IMR-90 (cell line): ENCODE data around the gene BCAS1. TPM values are rescaled to one million over a fixed set of nuclear protein-coding genes. Genes with fewer than 3 reads are reported as not detected.

ENCODE experiments used
- ATAC-seq: fragments of 200-7000 bp; cut with Tn5 transposase; 2 replicates; pipeline ENCODE4 v1.9.1; 2020; ENCODE audit warnings: low read depth, mild to moderate bottlenecking, moderate library complexity
- BruUV-seq: library from RNA; stranded (reverse); fragments of 400-500 nt; replicated peaks from 2 replicates; lab custom pipeline; 2021; lab: Mats Ljungman, UMichigan
- CTCF ChIA-PET: fragments of 300-600 bp; formaldehyde crosslinking; extraction: SDS; loops from one replicate; lab custom pipeline; 2021; ENCODE audit warnings: antibody characterized with exemption; lab: Yijun Ruan, JAX
- POLR2A ChIA-PET: fragments of 300-600 bp; sonication (Branson Sonifier 250); formaldehyde crosslinking; loops from one replicate; lab custom pipeline; 2022; ENCODE audit warnings: antibody characterized with exemption; ENCODE audit not compliant: unreplicated experiment; lab: Charles Lee
- DNase-seq: peaks from one replicate; pipeline ENCODE4 v3.0.0; 2013
- H2AFZ ChIP-seq: replicated peaks from 2 replicates; pipeline ENCODE3; 2013; ENCODE audit warnings: low read length, mild to moderate bottlenecking; ENCODE audit not compliant: poor library complexity
- H2AK5ac ChIP-seq: 2 replicates; pipeline ENCODE4 v1.6.1; 2013; ENCODE audit warnings: low read depth, low read length, inconsistent platforms
- H2AK9ac ChIP-seq: replicated peaks from 2 replicates; pipeline ENCODE3; 2013; ENCODE audit warnings: mild to moderate bottlenecking, low read depth, low read length, moderate library complexity; ENCODE audit not compliant: poor library complexity
- H2BK120ac ChIP-seq: 2 replicates; pipeline ENCODE4 v1.6.1; 2013; ENCODE audit warnings: low read depth, low read length, inconsistent platforms
- H2BK15ac ChIP-seq: 3 replicates; pipeline ENCODE4 v1.6.1; 2013; ENCODE audit warnings: low read depth, low read length, inconsistent platforms
- H2BK20ac ChIP-seq: 2 replicates; pipeline ENCODE4 v1.6.1; 2013; ENCODE audit warnings: low read depth, mild to moderate bottlenecking, inconsistent platforms, low read length, moderate library complexity
- H2BK5ac ChIP-seq: 2 replicates; pipeline ENCODE4 v1.6.1; 2013; ENCODE audit warnings: mild to moderate bottlenecking, low read depth, low read length, inconsistent platforms; ENCODE audit not compliant: poor library complexity, severe bottlenecking
- H3K14ac ChIP-seq: replicated peaks from 2 replicates; pipeline ENCODE4 v1.6.1; 2013; ENCODE audit warnings: low read depth, low read length, inconsistent platforms
- H3K18ac ChIP-seq: 2 replicates; pipeline ENCODE4 v1.6.1; 2013; ENCODE audit warnings: low read depth, low read length, control low read depth
- H3K23ac ChIP-seq: 2 replicates; pipeline ENCODE4 v1.6.1; 2013; ENCODE audit warnings: low read depth, low read length, inconsistent platforms
- H3K27ac ChIP-seq: 2 replicates; pipeline ENCODE4 v1.5.1; 2013; ENCODE audit warnings: mild to moderate bottlenecking, control low read depth, low read length; ENCODE audit not compliant: insufficient read depth
- H3K27me3 ChIP-seq: 2 replicates; pipeline ENCODE4 v1.6.1; 2013; ENCODE audit warnings: low read length; ENCODE audit not compliant: control insufficient read depth, insufficient read depth
- H3K36me3 ChIP-seq: 2 replicates; pipeline ENCODE4 v1.6.1; 2013; ENCODE audit warnings: low read length, mixed read lengths; ENCODE audit not compliant: control insufficient read depth, insufficient read depth
- H3K4ac ChIP-seq: 2 replicates; pipeline ENCODE4 v1.6.1; 2013; ENCODE audit warnings: low read depth, low read length, inconsistent platforms
- H3K4me1 ChIP-seq: 2 replicates; pipeline ENCODE4 v1.6.1; 2013; ENCODE audit warnings: low read length, mixed read lengths; ENCODE audit not compliant: control insufficient read depth, insufficient read depth
- H3K4me2 ChIP-seq: 2 replicates; pipeline ENCODE4 v1.6.1; 2013; ENCODE audit warnings: low read depth, mild to moderate bottlenecking, control low read depth, low read length, moderate library complexity
- H3K4me3 ChIP-seq: 2 replicates; pipeline ENCODE4 v1.5.1; 2013; ENCODE audit warnings: low read depth, mild to moderate bottlenecking, control low read depth, low read length, moderate library complexity; ENCODE audit not compliant: insufficient read depth
- H3K56ac ChIP-seq: 2 replicates; pipeline ENCODE4 v1.6.1; 2013; ENCODE audit warnings: low read length, inconsistent platforms; ENCODE audit not compliant: insufficient read depth; ENCODE audit errors: extremely low read depth
- H3K79me1 ChIP-seq, 2 experiments: 2 replicates each; pipeline ENCODE4 v1.6.1; 2013; ENCODE audit warnings: low read length in 2 of 2, inconsistent platforms in 1 of 2, low read depth in 1 of 2
- H3K9ac ChIP-seq: 2 replicates; pipeline ENCODE4 v1.6.1; 2013; ENCODE audit warnings: low read depth, low read length, control low read depth
- H3K9me1 ChIP-seq: 2 replicates; pipeline ENCODE4 v1.6.1; 2013; ENCODE audit warnings: low read length, inconsistent platforms; ENCODE audit not compliant: insufficient read depth
- H3K9me3 ChIP-seq: 2 replicates; pipeline ENCODE4 v1.6.1; 2013; ENCODE audit warnings: low read length; ENCODE audit not compliant: control insufficient read depth, insufficient read depth
- H4K20me1 ChIP-seq: 2 replicates; pipeline ENCODE4 v1.6.1; 2013; ENCODE audit warnings: low read length, inconsistent platforms; ENCODE audit not compliant: insufficient read depth
- H4K5ac ChIP-seq: 2 replicates; pipeline ENCODE4 v1.6.1; 2013; ENCODE audit warnings: mild to moderate bottlenecking, low read depth, low read length, control low read depth
- H4K8ac ChIP-seq, 2 experiments: 2 replicates each; pipeline ENCODE4 v1.6.1; 2013; ENCODE audit warnings: low read depth in 2 of 2, low read length in 2 of 2, control low read depth in 1 of 2, inconsistent platforms in 1 of 2
- H4K91ac ChIP-seq: 2 replicates; pipeline ENCODE4 v1.6.1; 2013; ENCODE audit warnings: low read depth, low read length, inconsistent platforms; ENCODE audit not compliant: insufficient read depth
- ELK1 ChIP-seq: fragments of 150-350 bp; IDR thresholded peaks from 2 replicates; pipeline ENCODE4 v1.6.1; 2016; ENCODE audit warnings: low read depth, mild to moderate bottlenecking, low read length, moderate library complexity, borderline replicate concordance
- MAFK ChIP-seq: IDR thresholded peaks from 2 replicates; pipeline ENCODE4 v1.6.1; 2012; ENCODE audit warnings: low read depth, low read length, improper control_type of control experiment
- NFE2L2 ChIP-seq: fragments of 150-350 bp; IDR thresholded peaks from 2 replicates; pipeline ENCODE4 v1.6.1; 2016; ENCODE audit warnings: low read depth, mild to moderate bottlenecking, low read length
- WGBS, 2 experiments: methylation state at CpG; one replicate each; pipeline versions ENCODE4 v1.1.5 to v1.1.7; 2013; ENCODE audit warnings: missing lambda C conversion rate in 2 of 2; ENCODE audit not compliant: insufficient read length in 1 of 2; ENCODE audit errors: extremely low coverage in 2 of 2; 5-methylcytosine and 5-hydroxymethylcytosine counted together
- dilution Hi-C: fragments of 300-500 bp; cut with HindIII; formaldehyde crosslinking; loops from one replicate; pipeline ENCODE4 v1.14.3; 2018; ENCODE audit warnings: low sequenced_read_pairs; ENCODE audit not compliant: unreplicated experiment
- in situ Hi-C: fragments of 300-500 bp; cut with MboI; formaldehyde crosslinking; loops from 3 replicates; pipeline ENCODE4 v1.14.3; 2019; ENCODE audit warnings: low sequenced_read_pairs, inconsistent platforms, mixed read lengths
- intact Hi-C: fragments of 100-400 bp; cut with micrococcal nuclease; formaldehyde crosslinking; loops from 2 replicates; pipeline ENCODE4 v1.10.0; 2022
- polyA plus RNA-seq, 3 experiments: library from polyadenylated mRNA; depleted of rRNA; stranded (reverse); fragments of >200 nt; gene quantifications; 2 replicates each; pipeline ENCODE4 v1.2.3, GENCODE V29; 2012; ENCODE audit warnings: low replicate concordance in 1 of 3
- total RNA-seq: library from RNA; depleted of rRNA; stranded (reverse); fragments of >200 nt; gene quantifications from 2 replicates; pipeline ENCODE4 v1.2.3, GENCODE V29; 2012

Gene BCAS1
- total and polyA plus RNA-seq, 2 of the 4 experiments (the other 2 are of a cell fraction): under 0.01 TPM; not detected in 1

DNA sequence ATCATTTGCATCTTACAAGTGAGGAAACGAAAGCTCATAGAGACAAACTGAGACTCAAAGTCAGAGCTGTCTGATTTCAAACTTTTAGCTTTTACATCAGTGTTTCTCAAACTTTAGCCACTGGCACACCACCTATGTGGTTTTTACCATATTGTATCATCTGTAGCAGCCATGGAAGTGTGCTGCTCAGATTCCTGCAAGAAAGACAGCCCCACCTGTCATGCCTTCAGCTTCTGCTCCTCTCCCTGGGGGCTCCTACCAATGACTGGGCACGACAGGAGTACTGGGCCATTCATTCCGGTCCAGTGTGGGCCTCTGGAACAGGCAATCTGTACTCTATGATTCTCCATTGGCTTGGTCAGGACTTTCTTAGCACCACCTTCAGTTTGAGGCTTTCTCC is 87.0 kb downstream of the BCAS1 start:
- DNase-seq (no peak), ATAC-seq (no peak)
- Histone ChIP-seq H3K4me2 (no peak overlapping the region), H2BK120ac (no peak overlapping the region), H4K8ac (no peak overlapping the region), H3K23ac (no peak overlapping the region), H3K4me3 (no peak overlapping the region), H2AK5ac (no peak overlapping the region), H3K4me1 (no peaks in the 10 kb centered on the region), H2AFZ (no peak overlapping the region), H4K91ac (no peak overlapping the region), H4K5ac (no peak overlapping the region), H2AK9ac (no peak overlapping the region), H3K56ac (no peak overlapping the region), H3K79me1 (no peaks in the 10 kb centered on the region), H3K27me3 (peaks cover 7% of the 10 kb centered on the region), H3K9me3 (no peaks in the 10 kb centered on the region), H3K9ac (no peak overlapping the region), H3K9me1 (no peaks in the 10 kb centered on the region), H4K20me1 (no peaks in the 10 kb centered on the region), H3K36me3 (no peaks in the 10 kb centered on the region), H2BK5ac (no peak overlapping the region), H2BK20ac (no peak overlapping the region), H2BK15ac (no peak overlapping the region), H3K18ac (no peak overlapping the region), H3K27ac (no peak overlapping the region), H3K4ac (no peak overlapping the region), H3K14ac (no peak overlapping the region)
- TF ChIP-seq MAFK (no peak), ELK1 (no peak), NFE2L2 (no peak)
- no TSS peak for BruUV-seq
- in situ Hi-C loops (loop anchor here (25.0 kb wide), 3 partner anchors 104 to 1746 kb away; no protein-coding TSS in a partner anchor), dilution Hi-C loops (no loop called here), intact Hi-C loops (no loop called here)
- ChIA-PET POLR2A (no interaction called here), CTCF (no interaction called here)
- WGBS, 2 experiments: 63% methylated on average over 2 of the region's 3 CpGs; no CpG with 5 or more reads in 1 of the 2 experiments
